ENCODE measurements around the gene ARFIP1. TPM values are rescaled to one million over a fixed set of nuclear protein-coding genes. Genes with fewer than 3 reads are reported as not detected.

Gene ARFIP1
- total RNA-seq, 1 experiment from 2014 or later, result 32.7 TPM

GRCh38 chr4:152851226-152851625 lies 71.5 kb downstream of the ARFIP1 start:
- Histone ChIP-seq H3K79me2 (ENCODE audit: insufficient read depth, low read length) (peaks cover 14% of the 10 kb centered on the region), H3K4me2 (ENCODE audit: low read length) (no peak overlapping the region), H3K4me3 (replicated peaks in 1 of 2; ENCODE audit: low read depth in 1 of 2, low read length in 2 of 2) (no peak overlapping the region), H3K9me2 (ENCODE audit: insufficient read depth) (no peaks in the 10 kb centered on the region), H3K9me3 (ENCODE audit: control insufficient read depth in 1 of 2, insufficient read depth in 1 of 2, low read depth in 1 of 2, low read length in 2 of 2) (peaks cover 3 to 4% of the 10 kb centered on the region in 2 experiments; a peak in 2 of 4 replicates), H4K20me1 (ENCODE audit: insufficient read depth) (no peaks in the 10 kb centered on the region), H3K9ac (ENCODE audit: low read length) (no peak overlapping the region), H3K27ac (ENCODE audit: low read depth, low read length) (no peak overlapping the region), H3K27me3 (ENCODE audit: insufficient read depth, low read length) (no peaks in the 10 kb centered on the region), H2AFZ (ENCODE audit: low read depth, low read length, poor library complexity, severe bottlenecking) (no peak overlapping the region), H3K36me3 (ENCODE audit: control insufficient read depth in 1 of 2, insufficient read depth in 2 of 2, low read length in 2 of 2) (no peaks in the 10 kb centered on the region), H3K4me1 (ENCODE audit: control insufficient read depth in 1 of 2, insufficient read depth in 2 of 2, low read length in 2 of 2) (no peaks in the 10 kb centered on the region)
- intact Hi-C loops (cut with micrococcal nuclease), result no loop called here
- DNase-seq (ENCODE audit: low read depth, low spot score) (no peak), ATAC-seq (no peak)
- CTCF ChIA-PET, result interaction anchor here (1.3 kb wide), 1 partner anchor 276 kb away, joined by 3 read pairs; no protein-coding TSS in a partner anchor
- TF ChIP-seq JUND (IDR thresholded peaks at IDR 0.05) (no peak), CEBPB (IDR thresholded peaks at IDR 0.05; ENCODE audit: low read depth) (no peak), ATF3 (IDR thresholded peaks at IDR 0.05) (no peak), MAX (IDR thresholded peaks at IDR 0.05) (no peak), CBX3 (IDR thresholded peaks at IDR 0.05; ENCODE audit: low read depth) (no peak), EZH2phosphoT487 (IDR thresholded peaks at IDR 0.05; ENCODE audit: borderline replicate concordance) (no peak), ELF1 (IDR thresholded peaks at IDR 0.05; ENCODE audit: borderline replicate concordance, low read depth) (no peak), ZFX (IDR thresholded peaks at IDR 0.05) (no peak), YY1 (IDR thresholded peaks at IDR 0.05; ENCODE audit: extremely low read depth, insufficient replicate concordance, low read depth, low read length) (no peak), SIN3A (IDR thresholded peaks at IDR 0.05; ENCODE audit: low read depth) (no peak), EZH2 (IDR thresholded peaks at IDR 0.05) (no peak), CTCF (IDR thresholded peaks at IDR 0.05 in 2 of 3, conservative IDR thresholded peaks at IDR 0.05 in 1 of 3; ENCODE audit: borderline replicate concordance in 1 of 3, insufficient read depth in 1 of 3, low read depth in 2 of 3, low read length in 2 of 3) (no peak), POLR2AphosphoS5 (IDR thresholded peaks at IDR 0.05; ENCODE audit: low read depth, low read length) (no peak), RAD21 (IDR thresholded peaks at IDR 0.05; ENCODE audit: low read depth) (no peak), POLR2A (IDR thresholded peaks at IDR 0.05; ENCODE audit: borderline replicate concordance, extremely low read depth, insufficient read depth, insufficient read length) (no peak)
- POLR2A ChIA-PET, result no interaction called here
- RAD21 ChIA-PET (ENCODE audit: low non-redundant PET in 1 of 2, low total read pairs in 2 of 2, uncharacterized antibody in 2 of 2, unreplicated experiment in 2 of 2), result no interaction called here
- no TSS peak for BruUV-seq (replicated peaks)
